ENCODE measurements around the gene CFAP43.

CFAP43 gene

DNA sequence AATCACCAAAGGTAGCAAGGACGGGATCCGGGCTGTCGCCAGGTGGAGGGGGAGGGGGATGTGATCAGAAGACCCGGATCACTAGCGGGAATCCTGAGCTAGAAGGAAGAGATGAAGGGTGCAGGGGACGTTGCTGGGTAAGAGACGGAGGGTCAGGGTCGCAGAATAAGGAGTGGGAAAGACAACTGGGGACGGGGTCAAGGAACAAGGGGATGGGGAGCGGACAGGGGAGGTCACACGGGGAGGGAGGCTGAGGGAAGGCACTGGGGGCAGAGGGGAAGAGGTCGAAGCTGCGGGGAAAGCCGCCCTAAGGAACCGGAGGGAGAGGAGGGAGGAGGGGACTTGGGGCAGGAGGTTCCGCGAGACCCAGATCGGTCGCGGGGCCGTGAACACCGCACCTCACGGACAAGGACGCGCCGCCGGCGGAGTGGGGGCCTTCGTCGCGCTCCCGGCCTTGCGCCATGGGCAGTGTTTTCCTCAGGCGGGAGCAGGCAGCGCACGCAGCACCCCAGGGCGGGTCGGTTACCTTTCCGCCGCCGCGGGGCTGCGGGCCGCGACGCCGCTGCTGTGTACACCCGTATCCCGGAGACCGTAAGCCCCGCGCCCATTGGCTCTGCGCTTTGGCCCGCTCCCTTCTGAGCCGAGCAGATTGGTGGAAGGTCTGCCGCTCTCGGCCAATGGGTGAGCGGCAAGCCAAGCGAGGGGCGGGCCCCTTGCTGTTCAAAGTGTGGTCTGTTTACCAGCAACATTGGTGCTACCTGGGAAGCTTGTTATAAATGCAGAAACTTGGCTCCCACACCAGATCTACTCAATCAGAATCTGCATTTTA, at the start of gene CFAP43:
Gene CFAP43, minus strand, starts transcription at position 581 of the 829 bp plus-strand sequence. Its CDS starts 118 bp downstream, at position 463.
- H3K27ac ChIP-seq (ENCODE audit: low read depth, low read length), result no peak within 1 kb of the TSS
- no peaks in the 10 kb centered on the region for H3K4me1 ChIP-seq (ENCODE audit: control insufficient read depth, insufficient read depth, low read length)
- H3K36me3 ChIP-seq (ENCODE audit: control insufficient read depth, insufficient read depth, low read length), result no peaks in the 10 kb centered on the region
- H3K9me3 ChIP-seq (ENCODE audit: control insufficient read depth, insufficient read depth, low read depth, low read length), result peaks cover 16% of the 10 kb centered on the region
- H3K9ac ChIP-seq (ENCODE audit: low read length), result peak within 1 kb of the TSS; percentile 80
- no peaks in the 10 kb centered on the region for H3K27me3 ChIP-seq (ENCODE audit: control insufficient read depth, insufficient read depth, low read length)
- H3K4me3 ChIP-seq (ENCODE audit: low read depth, low read length), result peak within 1 kb of the TSS; percentile 81

GRCh38 chr10:104281694-104282093, 49.5 kb upstream of the CFAP43 start:
- no peak overlapping the region for H3K27ac ChIP-seq (ENCODE audit: low read depth, low read length)
- H3K27me3 ChIP-seq (ENCODE audit: control insufficient read depth, insufficient read depth, low read length), result no peaks in the 10 kb centered on the region
- no peaks in the 10 kb centered on the region for H3K9me3 ChIP-seq (ENCODE audit: control insufficient read depth, insufficient read depth, low read depth, low read length)
- H3K36me3 ChIP-seq (ENCODE audit: control insufficient read depth, insufficient read depth, low read length), result no peaks in the 10 kb centered on the region; the same call in 1 of the 2 replicates
- no peak overlapping the region for H3K9ac ChIP-seq (ENCODE audit: low read length)
- no peaks in the 10 kb centered on the region for H3K4me1 ChIP-seq (ENCODE audit: control insufficient read depth, insufficient read depth, low read length)
- no peak overlapping the region for H3K4me3 ChIP-seq (ENCODE audit: low read depth, low read length)

DNA sequence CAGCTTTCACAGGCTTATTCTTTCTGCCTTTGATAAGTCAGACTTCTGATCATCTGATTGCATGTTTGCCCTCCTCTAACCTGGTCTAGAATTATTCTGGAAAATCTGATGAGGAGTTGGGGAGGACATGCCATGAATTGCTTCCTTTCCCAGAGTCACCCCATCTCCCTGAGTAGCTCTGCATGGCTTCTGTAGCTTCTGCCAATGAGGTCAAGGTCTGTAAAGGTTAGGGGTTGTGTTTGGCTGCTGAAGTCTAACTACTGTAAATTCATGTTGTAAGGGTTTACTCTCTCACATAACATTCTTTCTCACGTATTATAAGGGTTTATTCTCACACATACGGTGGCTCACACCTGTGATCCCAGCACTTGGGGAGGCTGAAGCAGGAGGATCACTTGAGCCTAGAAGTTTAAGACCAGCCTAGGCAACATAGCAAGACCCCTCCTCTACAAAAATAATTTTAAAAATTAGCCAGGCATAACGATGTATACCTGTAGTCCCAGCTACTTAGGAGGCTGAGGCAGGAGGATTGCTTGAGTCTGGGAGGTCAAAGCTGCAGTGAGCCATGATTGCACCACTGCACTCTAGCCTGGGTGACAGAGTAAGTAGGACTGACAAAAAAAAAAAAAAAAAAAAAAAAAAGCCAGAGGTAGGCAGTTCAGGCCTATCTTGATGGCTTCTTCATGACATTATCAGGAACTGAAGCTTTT, 47.5 kb upstream of the CFAP43 start:
- Histone ChIP-seq H3K4me1 (ENCODE audit: control insufficient read depth, insufficient read depth, low read length) (peaks cover 10% of the 10 kb centered on the region; the same call in 1 of the 2 replicates), H3K36me3 (ENCODE audit: control insufficient read depth, insufficient read depth, low read length) (no peaks in the 10 kb centered on the region; the same call in 1 of the 2 replicates), H3K9ac (ENCODE audit: low read length) (no peak overlapping the region), H3K4me3 (ENCODE audit: low read depth, low read length) (no peak overlapping the region), H3K9me3 (ENCODE audit: control insufficient read depth, insufficient read depth, low read depth, low read length) (no peaks in the 10 kb centered on the region), H3K27me3 (ENCODE audit: control insufficient read depth, insufficient read depth, low read length) (peaks cover 10% of the 10 kb centered on the region), H3K27ac (ENCODE audit: low read depth, low read length) (no peak overlapping the region)

GRCh38 chr10:104277785-104278184, 45.6 kb upstream of the CFAP43 start:
- H3K4me3 ChIP-seq (ENCODE audit: low read depth, low read length), result no peak overlapping the region
- H3K27me3 ChIP-seq (ENCODE audit: control insufficient read depth, insufficient read depth, low read length), result peaks cover 10% of the 10 kb centered on the region
- no peak overlapping the region for H3K9ac ChIP-seq (ENCODE audit: low read length)
- no peaks in the 10 kb centered on the region; the same call in 1 of the 2 replicates for H3K36me3 ChIP-seq (ENCODE audit: control insufficient read depth, insufficient read depth, low read length)
- H3K4me1 ChIP-seq (ENCODE audit: control insufficient read depth, insufficient read depth, low read length), result peaks cover 17% of the 10 kb centered on the region; the same call in 1 of the 2 replicates
- H3K27ac ChIP-seq (ENCODE audit: low read depth, low read length), result no peak overlapping the region
- H3K9me3 ChIP-seq (ENCODE audit: control insufficient read depth, insufficient read depth, low read depth, low read length), result no peaks in the 10 kb centered on the region

GRCh38 chr10:104276192-104276591, 44.0 kb upstream of the CFAP43 start:
- Histone ChIP-seq H3K9me3 (ENCODE audit: control insufficient read depth, insufficient read depth, low read depth, low read length) (no peaks in the 10 kb centered on the region), H3K4me3 (ENCODE audit: low read depth, low read length) (no peak overlapping the region), H3K36me3 (ENCODE audit: control insufficient read depth, insufficient read depth, low read length) (no peaks in the 10 kb centered on the region; the same call in 1 of the 2 replicates), H3K4me1 (ENCODE audit: control insufficient read depth, insufficient read depth, low read length) (peaks cover 17% of the 10 kb centered on the region; the same call in 1 of the 2 replicates), H3K27ac (ENCODE audit: low read depth, low read length) (no peak overlapping the region), H3K27me3 (ENCODE audit: control insufficient read depth, insufficient read depth, low read length) (peaks cover 10% of the 10 kb centered on the region), H3K9ac (ENCODE audit: low read length) (no peak overlapping the region)

- H3K36me3 ChIP-seq (ENCODE audit: control insufficient read depth, insufficient read depth, low read length), result no peaks in the 10 kb centered on the region; the same call in 1 of the 2 replicates
- peaks cover 17% of the 10 kb centered on the region; the same call in 1 of the 2 replicates for H3K4me1 ChIP-seq (ENCODE audit: control insufficient read depth, insufficient read depth, low read length)
- peaks cover 10% of the 10 kb centered on the region for H3K27me3 ChIP-seq (ENCODE audit: control insufficient read depth, insufficient read depth, low read length)
- peak overlapping the region; percentile 52 for H3K9ac ChIP-seq (ENCODE audit: low read length)
- H3K4me3 ChIP-seq (ENCODE audit: low read depth, low read length), result peak overlapping the region; percentile 69
- H3K9me3 ChIP-seq (ENCODE audit: control insufficient read depth, insufficient read depth, low read depth, low read length), result no peaks in the 10 kb centered on the region
- 0 out of 2 replicates have a peak overlapping the region, but pooled peaks have one; percentile 22 for H3K27ac ChIP-seq (ENCODE audit: low read depth, low read length)
Observed at GRCh38 chr10:104274762-104275721, 42.9 kb upstream of the CFAP43 start.

DNA sequence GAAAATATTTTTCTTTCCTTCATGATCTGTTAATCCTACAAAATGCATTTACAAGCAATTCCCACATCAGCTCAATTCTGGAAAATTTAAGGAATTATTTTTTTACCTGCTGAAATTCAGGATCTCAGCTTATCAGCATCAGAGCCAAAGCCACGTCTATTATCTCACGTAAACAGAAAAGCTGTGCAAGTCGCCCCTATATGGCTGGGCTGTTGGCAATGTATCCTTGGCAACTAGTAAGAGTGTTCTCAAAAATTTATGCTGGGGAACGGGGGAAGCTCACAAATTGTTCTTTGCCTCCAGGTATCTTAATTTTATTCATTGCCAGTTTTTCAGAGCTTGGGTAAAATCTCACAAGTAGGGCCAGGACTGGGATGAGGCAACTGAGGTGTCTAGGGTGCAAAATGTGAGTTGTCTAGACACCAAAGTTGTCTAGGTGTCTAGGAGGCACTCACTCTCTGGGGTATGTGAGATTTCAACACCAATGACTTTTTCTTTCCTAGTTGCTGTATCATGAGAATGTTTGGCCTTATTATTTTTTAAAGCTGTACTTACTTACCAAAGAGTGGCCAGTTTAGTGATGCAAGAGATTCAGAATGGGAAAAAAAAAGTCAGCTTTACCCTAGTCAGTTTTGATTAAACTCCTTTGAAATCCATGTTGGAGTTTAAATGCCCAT, 41.9 kb upstream of the CFAP43 start:
- no peak overlapping the region for H3K4me3 ChIP-seq (ENCODE audit: low read depth, low read length)
- H3K36me3 ChIP-seq (ENCODE audit: control insufficient read depth, insufficient read depth, low read length), result no peaks in the 10 kb centered on the region; the same call in 1 of the 2 replicates
- peaks cover 17% of the 10 kb centered on the region; the same call in 1 of the 2 replicates for H3K4me1 ChIP-seq (ENCODE audit: control insufficient read depth, insufficient read depth, low read length)
- peaks cover 10% of the 10 kb centered on the region for H3K27me3 ChIP-seq (ENCODE audit: control insufficient read depth, insufficient read depth, low read length)
- no peak overlapping the region for H3K9ac ChIP-seq (ENCODE audit: low read length)
- no peaks in the 10 kb centered on the region for H3K9me3 ChIP-seq (ENCODE audit: control insufficient read depth, insufficient read depth, low read depth, low read length)
- no peak overlapping the region for H3K27ac ChIP-seq (ENCODE audit: low read depth, low read length)

GRCh38 chr10:104273286-104273685, 41.1 kb upstream of the CFAP43 start:
- peaks cover 10% of the 10 kb centered on the region for H3K27me3 ChIP-seq (ENCODE audit: control insufficient read depth, insufficient read depth, low read length)
- H3K9ac ChIP-seq (ENCODE audit: low read length), result no peak overlapping the region
- H3K4me3 ChIP-seq (ENCODE audit: low read depth, low read length), result no peak overlapping the region
- peaks cover 17% of the 10 kb centered on the region; the same call in 1 of the 2 replicates for H3K4me1 ChIP-seq (ENCODE audit: control insufficient read depth, insufficient read depth, low read length)
- H3K9me3 ChIP-seq (ENCODE audit: control insufficient read depth, insufficient read depth, low read depth, low read length), result no peaks in the 10 kb centered on the region
- peaks cover 4% of the 10 kb centered on the region for H3K36me3 ChIP-seq (ENCODE audit: control insufficient read depth, insufficient read depth, low read length)
- H3K27ac ChIP-seq (ENCODE audit: low read depth, low read length), result no peak overlapping the region

DNA sequence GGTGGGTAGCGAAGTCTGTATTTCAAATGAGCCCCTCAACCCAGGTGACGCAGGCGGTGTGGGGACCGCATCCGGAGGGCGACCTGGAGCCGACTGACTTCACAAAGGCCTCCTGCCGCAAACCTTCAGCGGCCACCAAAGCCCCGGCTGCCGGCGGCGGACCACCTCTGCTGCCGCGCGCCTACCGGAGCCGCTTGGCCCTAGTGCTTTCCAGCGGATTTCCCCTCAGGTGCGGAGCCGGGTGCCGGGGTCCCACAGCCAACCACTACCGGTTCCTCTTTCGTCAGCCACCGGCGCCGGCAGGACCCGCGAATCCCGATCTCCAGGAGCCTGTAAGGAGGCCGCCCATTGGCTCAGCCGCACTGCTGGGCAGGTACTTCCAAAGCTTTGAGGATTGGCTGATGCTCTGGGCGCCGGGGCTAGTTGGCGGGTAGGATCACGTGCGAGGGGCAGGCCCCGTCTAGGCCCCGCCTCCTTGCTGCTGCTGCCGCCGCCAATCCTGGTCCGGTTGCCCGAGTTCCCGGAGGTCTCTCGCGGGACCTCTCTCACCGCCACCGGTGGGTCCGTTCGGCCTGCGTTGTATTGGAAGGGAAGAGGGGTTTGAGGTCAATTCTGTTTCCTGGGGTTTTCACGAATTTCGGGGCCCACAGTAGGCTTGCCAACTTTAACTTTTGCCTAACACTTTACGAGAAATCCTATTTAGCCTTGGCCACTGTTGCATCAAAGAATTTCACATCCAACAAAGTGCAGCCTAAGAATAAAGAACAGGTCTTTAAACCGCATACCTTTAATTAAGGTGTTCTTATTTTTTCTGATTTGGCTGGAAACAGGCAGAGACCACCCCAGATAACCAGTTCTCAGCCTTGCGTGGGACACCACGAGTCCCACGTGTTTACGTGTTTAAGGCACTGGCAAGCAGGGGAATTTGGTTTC, 36.8 kb upstream of the CFAP43 start, which contains the start of gene GSTO2:
Gene GSTO2, plus strand, starts transcription at position 472 of the 933 bp plus-strand sequence. CDS start 5,732 bp downstream, outside the sequence.
- Histone ChIP-seq H3K27me3 (ENCODE audit: control insufficient read depth, insufficient read depth, low read length) (no peaks in the 10 kb centered on the region), H3K4me3 (ENCODE audit: low read depth, low read length) (peak within 1 kb of the TSS; percentile 92), H3K9me3 (ENCODE audit: control insufficient read depth, insufficient read depth, low read depth, low read length) (no peaks in the 10 kb centered on the region), H3K9ac (ENCODE audit: low read length) (peak within 1 kb of the TSS; percentile 99), H3K36me3 (ENCODE audit: control insufficient read depth, insufficient read depth, low read length) (peaks cover 47% of the 10 kb centered on the region), H3K4me1 (ENCODE audit: control insufficient read depth, insufficient read depth, low read length) (peaks cover under 1% of the 10 kb centered on the region; the same call in 1 of the 2 replicates), H3K27ac (ENCODE audit: low read depth, low read length) (peak within 1 kb of the TSS; percentile 92)

Data from HUES6 (cell line).